Measurements from ENCODE around the gene ERAL1.
A peak's percentile ranks its signal among the peaks of the same experiment; 100 is the strongest.

The ERAL1 gene

GRCh38 chr17:28896884-28897768, 42.3 kb downstream of the ERAL1 start, which contains the start of gene FLOT2:
Gene FLOT2 (minus strand): TSS chr17:28897733. CDS start chr17:28897574, 159 bp downstream.
- 0 out of 2 replicates have a peak, but pooled peaks cover 14% of the 10 kb centered on the region for H3K36me3 ChIP-seq (ENCODE audit: low read depth)
- H3K4me3 ChIP-seq (ENCODE audit: severe bottlenecking), result peak within 1 kb of the TSS; percentile 53
- peaks cover 24% of the 10 kb centered on the region for H3K4me1 ChIP-seq (ENCODE audit: insufficient read depth, poor library complexity, severe bottlenecking)
- TF ChIP-seq, protein P1, sequence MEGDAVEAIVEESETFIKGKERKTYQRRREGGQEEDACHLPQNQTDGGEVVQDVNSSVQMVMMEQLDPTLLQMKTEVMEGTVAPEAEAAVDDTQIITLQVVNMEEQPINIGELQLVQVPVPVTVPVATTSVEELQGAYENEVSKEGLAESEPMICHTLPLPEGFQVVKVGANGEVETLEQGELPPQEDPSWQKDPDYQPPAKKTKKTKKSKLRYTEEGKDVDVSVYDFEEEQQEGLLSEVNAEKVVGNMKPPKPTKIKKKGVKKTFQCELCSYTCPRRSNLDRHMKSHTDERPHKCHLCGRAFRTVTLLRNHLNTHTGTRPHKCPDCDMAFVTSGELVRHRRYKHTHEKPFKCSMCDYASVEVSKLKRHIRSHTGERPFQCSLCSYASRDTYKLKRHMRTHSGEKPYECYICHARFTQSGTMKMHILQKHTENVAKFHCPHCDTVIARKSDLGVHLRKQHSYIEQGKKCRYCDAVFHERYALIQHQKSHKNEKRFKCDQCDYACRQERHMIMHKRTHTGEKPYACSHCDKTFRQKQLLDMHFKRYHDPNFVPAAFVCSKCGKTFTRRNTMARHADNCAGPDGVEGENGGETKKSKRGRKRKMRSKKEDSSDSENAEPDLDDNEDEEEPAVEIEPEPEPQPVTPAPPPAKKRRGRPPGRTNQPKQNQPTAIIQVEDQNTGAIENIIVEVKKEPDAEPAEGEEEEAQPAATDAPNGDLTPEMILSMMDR (IDR thresholded peaks at IDR 0.05; ENCODE audit: poor library complexity, severe bottlenecking), result peak; percentile 23
- no peaks in the 10 kb centered on the region for H3K9me3 ChIP-seq (ENCODE audit: severe bottlenecking)
- no peaks in the 10 kb centered on the region for H3K27me3 ChIP-seq (ENCODE audit: insufficient read depth, poor library complexity, severe bottlenecking)
- ATAC-seq (ENCODE audit: low read depth) (peak; percentile 88), DNase-seq (ENCODE audit: low spot score) (peak; percentile 92)
- H3K27ac ChIP-seq (ENCODE audit: poor library complexity, severe bottlenecking), result peak within 1 kb of the TSS; percentile 88

GRCh38 chr17:28897769-28898526, 43.1 kb downstream of the ERAL1 start:
- 0 out of 2 replicates have a peak, but pooled peaks cover 14% of the 10 kb centered on the region for H3K36me3 ChIP-seq (ENCODE audit: low read depth)
- ATAC-seq (ENCODE audit: low read depth), result no peak
- peak overlapping the region; percentile 53 for H3K4me3 ChIP-seq (ENCODE audit: severe bottlenecking)
- H3K27ac ChIP-seq (ENCODE audit: poor library complexity, severe bottlenecking), result peak overlapping the region; percentile 88
- H3K4me1 ChIP-seq (ENCODE audit: insufficient read depth, poor library complexity, severe bottlenecking), result peaks cover 21% of the 10 kb centered on the region
- TF ChIP-seq, protein P1 (IDR thresholded peaks at IDR 0.05; ENCODE audit: poor library complexity, severe bottlenecking), result peak; percentile 4
- no peaks in the 10 kb centered on the region for H3K27me3 ChIP-seq (ENCODE audit: insufficient read depth, poor library complexity, severe bottlenecking)
- no peak for DNase-seq (ENCODE audit: low spot score)
- no peaks in the 10 kb centered on the region for H3K9me3 ChIP-seq (ENCODE audit: severe bottlenecking)

GRCh38 chr17:28898527-28898955, 43.7 kb downstream of the ERAL1 start:
- TF ChIP-seq, protein P1 (IDR thresholded peaks at IDR 0.05; ENCODE audit: poor library complexity, severe bottlenecking), result no peak
- no peak overlapping the region for H3K4me3 ChIP-seq (ENCODE audit: severe bottlenecking)
- ATAC-seq (ENCODE audit: low read depth), result no peak
- 0 out of 2 replicates have a peak, but pooled peaks cover 13% of the 10 kb centered on the region for H3K36me3 ChIP-seq (ENCODE audit: low read depth)
- H3K27me3 ChIP-seq (ENCODE audit: insufficient read depth, poor library complexity, severe bottlenecking), result no peaks in the 10 kb centered on the region
- peak overlapping the region; percentile 88 for H3K27ac ChIP-seq (ENCODE audit: poor library complexity, severe bottlenecking)
- DNase-seq (ENCODE audit: low spot score), result no peak
- peaks cover 15% of the 10 kb centered on the region for H3K4me1 ChIP-seq (ENCODE audit: insufficient read depth, poor library complexity, severe bottlenecking)
- no peaks in the 10 kb centered on the region for H3K9me3 ChIP-seq (ENCODE audit: severe bottlenecking)

- DNase-seq (ENCODE audit: low spot score), result no peak
- Histone ChIP-seq H3K4me3 (ENCODE audit: severe bottlenecking) (no peak overlapping the region), H3K27me3 (ENCODE audit: insufficient read depth, poor library complexity, severe bottlenecking) (no peaks in the 10 kb centered on the region), H3K36me3 (ENCODE audit: low read depth) (0 out of 2 replicates have a peak, but pooled peaks cover 6% of the 10 kb centered on the region), H3K27ac (ENCODE audit: poor library complexity, severe bottlenecking) (no peak overlapping the region), H3K4me1 (ENCODE audit: insufficient read depth, poor library complexity, severe bottlenecking) (peaks cover 10% of the 10 kb centered on the region), H3K9me3 (ENCODE audit: severe bottlenecking) (no peaks in the 10 kb centered on the region)
- no peak for ATAC-seq (ENCODE audit: low read depth)
- TF ChIP-seq, protein P1 (IDR thresholded peaks at IDR 0.05; ENCODE audit: poor library complexity, severe bottlenecking), result no peak
Observed at GRCh38 chr17:28899212-28899815, 44.5 kb downstream of the ERAL1 start.
